Stimulated activated CD4-positive, alpha-beta T cell treated with anti-CD3 and anti-CD28 coated beads, Interleukin-12 subunit alpha, Interleukin-12 subunit beta, amount 100 ng/mL, for 48 hours (primary cell): ENCODE results near the gene MRPL55.
"Not testable (repeated sequence)": the region's sequence is repeated elsewhere in the genome, so short reads cannot be mapped to it uniquely, and the experiment has no call there.

Source experiments
- DNase-seq, 3 donors: peaks; one replicate each; pipeline ENCODE4 v3.0.0-alpha.2; 2020; ENCODE audit warnings: low read depth in 2 of 3, low spot score in 1 of 3

The MRPL55 gene

GRCh38 chr1:228123505-228123904, 14.4 kb upstream of the MRPL55 start:
- DNase-seq: no peak

DNA sequence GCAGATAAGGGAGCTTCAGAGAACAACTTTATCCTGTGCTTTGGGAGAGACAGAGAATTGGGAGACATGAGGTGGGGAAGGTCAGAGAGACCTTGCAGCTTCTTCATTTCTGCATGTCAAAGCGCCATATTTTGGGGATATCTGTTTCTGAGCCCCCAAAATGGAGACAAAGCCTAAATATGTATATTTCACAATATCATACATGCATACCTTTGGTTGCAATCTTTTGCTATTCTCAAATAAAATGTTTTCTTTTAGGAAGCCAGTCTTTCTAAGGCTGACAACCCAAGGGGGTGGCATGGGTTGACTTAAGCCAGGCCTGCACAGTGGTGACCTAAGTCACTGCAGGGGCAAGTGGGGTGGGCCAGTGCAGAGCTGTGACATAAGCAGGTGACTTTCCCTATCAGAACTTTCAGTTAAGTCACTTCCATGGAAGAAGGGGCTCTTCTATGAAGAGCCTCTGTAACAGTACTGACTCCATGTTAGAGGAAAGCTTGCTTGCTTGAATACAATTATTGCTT, 13.9 kb upstream of the MRPL55 start:
- DNase-seq: no peak

- no peak for DNase-seq
Observed at GRCh38 chr1:228120857-228121489, 11.9 kb upstream of the MRPL55 start.

GRCh38 chr1:228120351-228120750, 11.3 kb upstream of the MRPL55 start:
- DNase-seq: no peak

DNA sequence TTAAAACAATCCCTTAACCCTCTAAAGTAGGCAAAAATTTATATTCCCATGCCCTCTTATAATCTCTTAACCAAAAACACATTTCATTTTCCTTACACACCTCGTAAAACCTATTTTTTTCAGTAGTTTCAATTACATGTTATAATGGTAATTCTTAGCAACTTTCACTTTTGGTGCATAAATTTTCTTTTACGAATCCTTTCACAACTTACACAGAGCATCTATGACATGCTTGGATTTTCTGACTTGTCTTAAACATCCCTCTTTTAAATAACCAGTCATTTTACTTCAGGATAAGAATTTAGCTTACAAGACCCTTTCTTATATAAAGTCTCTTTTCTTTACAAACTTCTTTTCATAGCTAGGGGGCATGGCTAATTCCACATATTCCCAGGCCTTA, 8.9 kb upstream of the MRPL55 start:
- DNase-seq: no peak

GRCh38 chr1:228117335-228117734, 8.2 kb upstream of the MRPL55 start:
- DNase-seq: no peak

GRCh38 chr1:228114827-228115226, 5.7 kb upstream of the MRPL55 start:
- no peak for DNase-seq

DNA sequence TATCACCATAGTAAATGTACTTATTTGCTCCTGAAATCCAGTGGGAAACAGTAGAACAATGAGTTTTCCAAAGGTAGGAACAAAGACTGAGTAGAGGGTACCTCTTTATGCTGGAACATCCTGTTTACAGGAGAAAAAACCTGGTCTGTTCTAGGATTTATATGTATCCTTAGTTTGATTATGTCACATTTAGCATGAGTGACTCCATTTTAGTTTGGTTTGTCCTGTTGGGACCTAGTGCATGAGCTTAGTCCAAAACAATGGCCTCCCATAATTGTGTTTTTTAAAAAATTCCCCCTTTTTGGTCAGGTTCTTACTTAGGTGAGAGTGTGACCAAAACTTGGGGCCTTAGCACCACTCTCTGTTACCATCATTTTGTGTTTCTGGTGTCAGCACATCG, 3.5 kb upstream of the MRPL55 start:
- no peak for DNase-seq

GRCh38 chr1:228112167-228112566, 3.1 kb upstream of the MRPL55 start:
- DNase-seq: no peak

- DNase-seq: not testable (repeated sequence)
Observed at GRCh38 chr1:228111315-228111714, 2.2 kb upstream of the MRPL55 start.

DNA sequence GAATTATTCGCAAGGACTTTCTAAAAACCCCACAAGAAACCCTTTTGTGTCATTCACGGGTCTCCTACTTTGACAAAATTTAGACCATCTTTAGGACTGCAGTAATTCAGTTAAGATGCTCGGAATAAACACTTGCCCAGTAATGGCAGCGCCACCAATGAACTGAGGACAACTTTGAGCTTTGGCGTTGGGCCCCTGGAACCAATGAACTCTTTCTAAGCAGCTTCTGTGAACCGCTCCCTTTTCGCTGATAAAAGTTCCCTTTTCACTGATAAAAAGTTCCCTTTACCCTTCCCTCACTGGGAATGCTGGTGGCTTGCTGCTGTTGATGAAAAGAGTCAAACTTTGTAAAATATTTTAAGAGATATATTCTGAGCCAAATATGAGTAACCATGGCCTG, 1.5 kb upstream of the MRPL55 start:
- no peak for DNase-seq

- no peak for DNase-seq
Observed at GRCh38 chr1:228109962-228110488, 926 bp upstream of the MRPL55 start.

GRCh38 chr1:228108742-228109072, 392 bp downstream of the MRPL55 start:
- DNase-seq: no peak

DNA sequence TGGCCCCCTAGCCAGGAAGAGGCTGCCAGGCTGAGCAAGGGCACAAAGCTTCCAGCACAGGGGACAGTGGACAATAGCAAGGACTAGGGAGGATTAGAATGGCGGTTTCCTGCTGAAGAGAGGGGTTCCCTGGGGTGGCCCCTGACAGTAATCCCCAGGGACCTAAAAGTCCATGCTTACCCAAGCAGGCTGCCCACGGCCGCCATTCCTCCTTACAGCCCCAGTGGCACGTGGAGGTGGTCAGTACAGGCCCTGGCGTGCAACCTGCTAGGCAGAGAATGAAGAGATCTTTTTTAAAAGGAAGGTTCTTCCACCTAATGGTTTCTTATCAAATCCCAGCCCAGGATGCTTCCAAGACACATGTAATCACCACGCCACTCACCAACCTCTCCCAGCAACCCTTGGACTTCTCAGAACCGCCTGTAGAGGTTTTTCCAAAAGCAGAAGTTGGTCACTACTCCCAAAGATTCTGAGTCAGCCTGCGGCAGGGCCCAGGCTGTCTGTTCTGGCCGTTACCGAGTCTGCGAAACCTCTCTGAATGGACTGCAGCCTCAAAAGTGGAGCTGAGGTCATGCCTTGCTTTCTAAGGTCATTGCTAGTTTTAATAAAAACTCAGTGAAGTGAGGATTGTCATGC, 926 bp downstream of the MRPL55 start:
- DNase-seq: no peak

DNA sequence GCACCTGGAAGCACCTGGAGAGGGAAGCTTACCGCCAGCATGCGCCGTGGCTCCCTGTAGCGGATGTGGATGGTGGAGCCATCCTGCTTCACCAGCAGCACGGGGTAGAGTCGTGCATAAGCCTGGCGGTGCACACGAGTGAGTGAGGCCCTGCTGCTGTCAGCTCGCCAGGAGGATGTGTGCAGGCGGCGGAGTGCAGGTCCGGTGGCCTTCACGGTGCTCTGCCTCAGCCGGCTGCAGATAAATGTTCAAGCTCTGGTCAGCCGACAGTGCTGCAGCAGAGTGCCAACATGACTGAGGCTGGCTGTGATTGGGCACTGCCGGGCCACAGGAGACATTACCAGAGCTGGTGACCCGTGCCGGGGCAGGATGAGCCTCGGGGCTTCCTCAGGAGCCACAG, 1.5 kb downstream of the MRPL55 start:
- DNase-seq: no peak

GRCh38 chr1:228106800-228107054, 2.4 kb downstream of the MRPL55 start:
- no peak for DNase-seq

DNA sequence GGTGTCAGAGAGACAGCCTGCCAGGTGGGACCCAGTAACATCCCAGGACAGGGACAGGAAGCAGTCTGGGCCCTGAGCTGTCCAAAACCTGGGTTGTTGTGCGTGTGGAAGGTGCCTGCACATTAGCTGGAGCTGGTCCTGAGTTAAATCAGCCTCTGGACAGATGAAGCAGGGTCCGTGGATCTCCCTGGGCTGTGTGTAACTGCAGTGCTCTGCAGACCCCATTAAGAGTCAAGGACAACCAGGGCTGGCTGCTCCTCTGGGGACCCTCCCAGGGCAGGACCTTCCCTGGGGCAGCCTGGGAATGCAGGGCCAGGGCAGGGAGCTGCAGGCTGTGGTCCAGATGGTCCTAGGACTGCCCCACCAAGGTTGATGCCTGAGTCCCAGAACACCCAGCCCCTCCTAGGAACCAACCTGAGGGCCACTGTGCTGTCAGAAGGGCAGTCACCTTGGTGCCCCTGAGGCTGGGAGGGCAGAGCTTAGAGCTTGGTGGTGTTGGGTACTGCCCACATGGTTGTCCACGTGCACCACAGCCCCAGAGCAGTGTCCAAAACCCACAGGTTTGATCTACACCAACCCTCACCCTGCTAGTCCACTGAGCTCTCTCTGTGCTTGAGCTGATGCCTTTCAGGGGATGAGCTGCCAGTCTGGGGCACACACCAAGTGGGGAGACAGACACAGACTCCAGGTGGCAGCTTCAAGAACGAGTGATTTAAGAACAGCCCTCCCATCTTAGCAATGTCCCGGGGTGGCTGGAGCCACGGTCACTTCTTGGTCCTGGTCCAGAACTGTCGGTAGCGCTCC, 2.9 kb downstream of the MRPL55 start:
- DNase-seq: no peak

DNA sequence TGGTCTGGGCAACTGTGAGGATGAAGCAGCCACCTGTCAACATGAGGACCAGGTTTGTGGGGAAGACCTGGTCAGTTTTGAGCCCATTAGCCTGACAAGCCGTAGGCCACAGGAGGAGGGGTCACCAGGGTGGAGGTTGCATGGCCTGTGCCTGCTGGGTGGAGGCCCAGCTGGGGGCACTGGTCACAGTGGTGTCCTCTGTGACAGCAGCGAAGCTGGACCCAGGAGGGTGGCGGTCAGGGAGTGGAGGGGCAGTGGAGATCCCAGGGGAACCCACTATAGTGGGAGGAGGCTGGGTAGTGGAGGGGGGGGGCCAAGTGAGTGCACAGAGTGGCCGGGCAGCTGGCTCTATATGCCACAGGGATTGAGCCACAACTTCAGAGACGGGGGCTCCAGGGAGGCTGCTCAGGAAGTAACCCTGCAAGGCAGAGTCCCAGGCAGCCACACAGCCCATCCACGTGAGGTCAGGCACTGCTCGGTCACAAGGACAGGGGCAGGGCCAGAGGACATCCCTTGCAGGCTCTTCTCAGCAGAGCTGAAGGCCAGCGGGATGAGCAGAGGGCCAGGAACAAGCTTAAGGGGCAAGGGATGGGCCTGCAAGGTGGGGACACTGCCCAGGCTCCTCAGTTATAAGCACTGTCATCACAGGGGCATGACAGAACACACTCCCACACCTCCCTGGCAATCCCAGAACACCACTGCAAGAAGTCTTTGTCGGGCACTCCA, 3.7 kb downstream of the MRPL55 start:
- no peak for DNase-seq

- DNase-seq: no peak
Observed at GRCh38 chr1:228104526-228105269, 4.4 kb downstream of the MRPL55 start.

DNA sequence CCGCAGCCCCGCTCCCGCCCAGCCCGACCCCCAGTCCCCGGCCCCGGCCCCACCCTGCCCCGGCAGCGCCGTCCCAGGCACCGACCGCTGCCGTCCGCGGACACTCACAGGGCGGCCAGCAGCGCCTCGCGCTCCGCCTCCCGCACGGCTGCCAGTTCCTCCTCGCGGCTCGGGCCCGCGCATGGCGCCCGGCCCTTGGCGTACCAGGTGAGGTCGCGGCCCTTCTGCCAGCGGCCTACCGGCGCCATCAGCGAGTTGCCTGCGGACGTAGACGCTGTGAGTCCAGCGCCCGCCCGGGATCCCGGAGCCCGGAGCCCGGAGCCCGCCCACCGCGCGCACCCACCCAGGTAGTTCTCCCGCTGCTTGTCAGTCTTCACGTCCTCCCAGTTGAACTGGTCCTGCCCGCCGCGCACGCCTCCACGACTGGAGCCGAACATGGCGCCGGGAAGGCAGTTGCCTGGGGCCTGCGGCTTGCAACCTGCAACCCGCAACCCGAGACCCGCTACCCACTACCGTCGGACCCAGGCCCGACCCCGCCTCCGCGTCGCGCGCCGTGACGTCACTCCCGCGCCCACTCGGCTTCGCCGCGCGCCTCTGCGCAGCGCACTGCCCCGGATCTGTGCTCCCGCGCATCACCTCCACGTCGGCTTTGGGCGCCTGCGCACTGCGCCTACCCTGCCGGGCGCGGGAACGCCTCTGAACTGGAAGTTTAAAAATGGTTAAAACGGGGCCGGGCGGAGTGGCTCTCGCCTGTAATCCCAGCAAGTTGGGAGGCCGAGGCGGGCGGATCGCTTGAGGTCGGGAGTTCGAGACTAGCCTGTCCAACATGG, 6.1 kb downstream of the MRPL55 start, which contains the start of gene C1orf35:
TSS of gene C1orf35 (minus strand) at position 535 of the 830 bp plus-strand sequence. CDS start at position 437, 98 bp downstream.
- peak; percentile 85 to 94 (median 92) for DNase-seq
